ENCODE measurements around the gene TIRAP.
A peak's percentile ranks its signal among the peaks of the same experiment; 100 is the strongest.

TIRAP gene

DNA sequence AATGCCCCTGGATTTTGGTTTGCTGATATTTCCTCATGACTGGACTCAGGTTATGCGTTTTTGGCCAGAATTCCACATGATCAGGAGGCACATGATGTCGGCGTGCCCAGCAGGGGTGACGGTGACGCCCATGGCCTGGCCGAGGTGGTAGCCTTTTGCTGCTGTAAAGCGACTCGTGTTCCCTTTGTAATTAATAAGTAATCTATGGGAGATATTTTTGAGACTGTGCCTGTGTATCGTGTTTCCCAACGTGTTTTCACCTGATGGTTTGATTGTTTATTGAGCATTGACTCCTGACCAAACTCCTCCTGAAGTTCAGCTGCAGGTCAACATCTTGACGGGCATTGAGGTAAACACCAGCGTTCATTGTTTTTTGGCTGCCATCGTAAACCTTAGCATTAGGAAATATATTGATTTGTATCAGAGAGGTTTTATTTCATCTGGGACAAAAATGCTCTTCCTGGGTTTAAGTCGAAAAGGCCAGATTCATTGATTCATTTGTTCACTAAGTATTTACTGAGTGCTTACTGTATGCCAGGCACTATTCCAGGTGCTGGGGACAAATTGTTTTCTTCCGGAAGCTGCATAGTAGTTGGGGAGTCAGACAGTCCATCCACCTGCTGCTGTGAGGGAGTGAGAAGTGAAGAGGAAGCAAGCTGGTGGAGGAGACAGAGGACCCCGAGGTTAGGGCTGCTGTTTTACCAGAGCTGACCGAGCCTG is 44.5 kb downstream of the TIRAP start:
- no peak for DNase-seq

DNA sequence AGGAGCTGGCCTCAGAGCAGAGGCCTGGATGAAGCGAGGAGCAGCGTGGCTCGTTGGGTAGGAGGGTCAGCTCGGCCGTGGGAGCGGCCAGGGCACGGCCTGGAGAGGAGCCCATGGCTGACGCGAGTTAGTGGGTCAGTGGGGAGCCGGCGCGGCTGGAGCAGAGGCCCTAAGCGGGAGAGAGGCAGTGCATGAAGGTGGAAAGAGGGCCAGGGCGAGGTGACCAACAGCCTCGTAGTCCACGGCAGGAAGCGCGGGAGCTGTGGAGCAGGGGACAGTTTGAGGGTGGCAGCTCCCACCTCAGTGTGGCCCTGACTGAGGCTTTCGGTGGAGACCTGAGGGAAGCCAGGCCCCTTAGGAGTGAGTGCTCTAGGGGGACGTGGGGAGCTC is 45.1 kb downstream of the TIRAP start:
- no peak for DNase-seq

DNA sequence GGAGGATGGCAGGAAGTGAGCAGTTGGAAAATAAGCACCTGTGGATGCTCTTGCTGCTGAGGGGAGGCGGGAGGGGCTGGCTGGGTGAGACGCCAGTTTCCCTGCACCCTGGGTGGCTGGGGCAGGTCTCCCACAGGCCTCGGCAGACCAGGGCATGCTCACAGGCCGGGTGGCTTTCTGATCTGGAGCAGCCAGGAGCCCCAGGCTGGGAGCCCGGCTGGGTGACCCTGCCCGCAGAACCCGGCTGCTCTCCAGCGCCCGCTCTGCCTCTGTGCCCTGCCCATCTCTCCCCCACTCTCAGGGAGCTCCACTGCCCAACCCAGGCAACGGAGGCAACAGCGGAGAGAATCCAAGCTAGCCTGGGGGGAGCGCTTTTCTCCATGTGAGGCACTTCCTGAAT is 45.6 kb downstream of the TIRAP start:
- no peak for DNase-seq

DNA sequence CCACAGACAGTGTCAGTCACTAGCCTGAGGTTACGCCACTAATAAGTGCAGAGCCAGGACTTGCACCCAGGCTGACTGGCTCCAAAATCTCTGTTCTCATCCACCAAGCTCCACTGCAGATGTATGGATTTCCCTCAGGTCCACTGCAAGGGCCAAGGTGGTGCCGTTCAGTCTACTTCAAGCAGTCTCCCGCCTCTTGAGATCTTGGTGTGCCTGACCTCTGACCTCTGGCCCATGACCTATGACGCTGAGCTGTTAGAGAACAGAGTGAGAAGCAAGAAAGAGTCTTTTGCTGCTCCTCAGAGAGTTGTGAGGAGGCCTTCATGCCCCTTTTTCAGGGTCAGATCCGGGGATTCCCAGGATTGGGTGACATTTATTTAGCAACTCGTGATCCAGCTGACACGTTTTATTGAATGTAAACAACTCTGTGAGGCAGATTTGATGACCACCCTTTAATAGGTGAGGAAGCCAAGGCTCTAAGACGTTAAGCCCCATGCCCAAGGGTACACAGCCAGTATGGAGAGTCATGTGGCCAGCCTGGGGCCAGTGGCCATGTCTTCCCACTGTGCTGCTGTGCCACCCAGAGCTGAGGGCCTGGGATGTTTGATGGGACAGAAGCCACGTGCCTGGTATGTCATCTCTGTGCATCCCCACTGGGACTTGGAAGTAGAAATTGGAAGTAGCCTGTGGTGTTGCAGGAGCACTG is 46.2 kb downstream of the TIRAP start:
- DNase-seq, result no peak

DNA sequence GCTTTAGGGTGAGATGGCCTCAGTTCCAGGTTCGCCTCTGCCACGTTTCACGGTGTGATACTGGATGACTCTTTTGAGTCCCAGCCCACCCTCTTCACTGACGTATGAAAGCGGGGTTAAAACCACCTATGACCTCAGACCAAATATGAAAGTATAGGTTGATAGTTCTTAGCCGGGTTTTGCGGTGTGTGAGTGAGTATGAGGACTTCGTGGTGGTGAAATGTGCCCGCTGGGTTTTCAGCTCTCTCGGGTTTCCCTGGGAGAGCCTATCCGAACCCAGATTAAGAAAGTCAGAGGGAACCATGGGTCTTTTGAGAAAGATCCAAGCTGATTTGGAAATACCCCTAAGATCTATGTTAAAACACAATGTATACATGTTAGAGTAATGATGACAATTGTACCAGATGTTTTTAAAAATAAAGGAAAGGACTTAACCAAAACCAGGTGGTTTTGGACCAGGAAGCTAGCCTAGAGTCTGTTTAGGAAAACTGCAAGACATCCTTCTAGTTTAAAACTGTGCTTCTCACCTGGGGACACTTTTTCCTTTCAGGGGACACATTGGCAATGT is 46.8 kb downstream of the TIRAP start:
- no peak for DNase-seq

DNA sequence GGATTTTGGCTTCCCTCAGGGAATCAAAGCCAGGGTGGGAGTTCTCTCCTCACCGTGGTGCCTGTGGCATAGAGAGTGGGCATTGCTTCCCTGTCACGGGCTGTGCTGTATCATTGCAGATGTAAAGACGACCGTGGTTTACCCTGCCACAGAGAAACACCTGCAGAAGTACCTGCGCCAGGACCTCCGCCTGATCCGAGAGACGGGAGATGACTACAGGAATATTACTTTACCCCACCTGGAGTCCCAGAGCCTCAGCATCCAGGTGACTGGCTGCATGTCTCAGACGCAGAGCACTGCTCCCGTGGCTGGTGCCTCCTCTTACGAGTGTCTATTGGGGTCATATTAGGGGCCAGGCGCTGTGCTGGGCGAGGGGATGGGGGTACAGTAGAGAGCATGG is 48.4 kb downstream of the TIRAP start:
- DNase-seq, result no peak

DNA sequence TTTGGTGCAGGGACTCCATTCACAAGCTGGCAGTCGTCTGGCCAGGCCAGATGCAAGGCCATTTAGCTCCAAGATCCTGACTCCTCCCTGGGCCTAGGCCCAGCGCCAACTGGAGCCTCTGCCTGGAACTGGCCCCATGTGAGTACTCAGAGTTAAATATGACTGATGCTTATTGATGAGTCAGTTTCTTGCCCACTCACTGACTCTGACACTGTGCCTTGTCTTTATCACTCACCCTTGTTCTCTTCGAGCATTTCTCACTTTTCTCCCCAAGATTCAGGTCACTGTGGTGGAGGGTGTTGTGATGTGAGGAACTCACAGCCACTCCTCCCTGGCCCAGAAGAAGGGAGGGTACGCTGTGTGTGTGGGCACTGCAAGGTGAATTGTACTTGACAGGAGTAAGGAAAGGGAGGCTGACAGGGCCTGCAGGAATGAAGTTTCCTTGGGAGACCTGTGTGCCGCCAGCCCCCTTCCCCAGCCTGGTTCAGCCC is 49.4 kb downstream of the TIRAP start:
- peak; percentile 92 for DNase-seq

DNA sequence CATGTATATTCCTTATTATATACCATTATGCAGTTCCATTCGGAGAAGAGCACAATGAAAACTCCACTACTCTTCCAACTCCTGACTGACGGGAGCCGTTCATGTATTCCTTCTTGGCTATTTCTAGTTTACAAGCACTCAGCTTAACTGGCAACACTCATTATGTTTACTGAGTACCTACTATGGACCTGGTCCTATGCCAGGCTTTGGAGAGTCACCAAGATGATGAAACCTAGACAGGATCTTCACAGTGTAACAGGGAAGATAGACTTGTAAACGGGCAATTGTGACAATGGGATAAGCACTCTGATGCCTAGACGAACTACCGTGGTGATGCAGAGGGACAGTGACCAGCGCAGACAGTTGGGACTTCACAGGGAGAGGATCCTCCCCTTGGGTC is 50.2 kb downstream of the TIRAP start:
- no peak for DNase-seq

DNA sequence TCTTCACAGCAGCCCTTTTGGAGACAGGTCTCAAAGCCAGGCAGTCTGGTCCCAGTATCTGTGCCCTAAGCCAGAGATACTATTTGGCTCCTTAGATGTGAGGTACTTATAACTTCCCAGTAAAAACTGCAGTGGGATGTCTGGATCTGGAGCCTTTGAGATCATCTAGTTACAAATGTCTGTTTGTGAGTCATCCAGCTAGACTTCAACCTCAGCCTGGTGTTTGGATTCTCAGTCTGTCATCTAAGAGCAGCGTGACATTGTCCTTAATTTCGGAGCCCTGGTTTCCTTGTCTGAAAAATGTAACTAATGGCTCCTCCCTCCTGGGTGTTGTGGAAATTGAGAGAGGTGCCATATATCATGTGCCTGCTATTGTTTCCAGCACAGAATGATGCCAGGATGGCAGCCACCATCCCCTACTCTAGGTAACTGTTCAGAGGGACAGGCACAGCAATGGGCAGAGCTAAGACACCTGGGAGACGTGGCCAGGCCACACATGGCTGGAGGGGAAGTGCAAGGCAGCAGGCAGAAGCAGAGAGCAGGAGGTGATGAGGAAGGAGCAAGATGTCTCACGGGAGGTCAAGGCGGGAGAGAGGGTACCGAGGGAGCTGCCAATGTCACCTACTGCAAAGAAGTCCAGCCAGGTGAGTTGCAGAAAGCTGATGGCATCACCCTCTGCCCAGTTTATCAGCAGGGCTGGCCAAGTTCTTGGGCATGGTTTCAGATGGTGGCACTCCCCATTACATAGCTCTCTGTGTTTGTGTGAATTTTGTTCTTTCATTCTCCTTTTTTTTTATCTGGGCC is 52.0 kb downstream of the TIRAP start:
- DNase-seq, result peak; percentile 63

DNA sequence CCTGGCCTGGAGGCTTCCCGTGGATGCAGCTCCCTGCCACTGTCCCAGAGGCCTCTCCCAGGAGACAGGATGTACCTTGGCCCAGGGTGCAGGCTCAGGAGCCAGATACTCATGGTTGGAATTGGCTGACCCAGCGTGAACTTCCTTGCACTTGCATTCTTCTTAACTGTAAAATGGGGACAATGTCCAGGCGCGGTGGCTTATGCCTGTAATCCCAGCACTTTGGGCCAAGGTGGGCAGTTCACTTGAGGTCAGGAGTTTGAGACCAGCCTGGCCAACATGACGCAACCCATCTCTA is 52.5 kb downstream of the TIRAP start:
- DNase-seq, result no peak

DNA sequence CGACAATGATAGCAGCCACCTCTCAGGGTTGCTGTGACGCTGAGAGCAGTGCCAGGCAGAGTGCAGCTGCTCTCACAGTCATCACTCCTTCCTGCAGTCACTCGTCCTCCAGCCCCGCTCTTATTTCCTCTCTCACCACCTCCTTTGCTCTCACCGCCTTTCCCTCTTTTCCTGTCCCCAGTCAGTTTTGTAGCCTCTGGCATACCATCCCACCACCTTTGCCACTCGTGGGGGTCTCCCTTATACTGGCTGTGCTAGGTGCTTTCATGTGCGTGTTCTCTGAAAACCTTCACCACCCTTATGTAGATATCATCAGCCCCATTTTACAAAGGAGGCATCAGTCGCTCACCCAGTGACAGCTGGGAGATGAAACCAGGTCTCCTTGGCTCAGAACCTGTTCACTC is 53.2 kb downstream of the TIRAP start:
- DNase-seq, result no peak

DNA sequence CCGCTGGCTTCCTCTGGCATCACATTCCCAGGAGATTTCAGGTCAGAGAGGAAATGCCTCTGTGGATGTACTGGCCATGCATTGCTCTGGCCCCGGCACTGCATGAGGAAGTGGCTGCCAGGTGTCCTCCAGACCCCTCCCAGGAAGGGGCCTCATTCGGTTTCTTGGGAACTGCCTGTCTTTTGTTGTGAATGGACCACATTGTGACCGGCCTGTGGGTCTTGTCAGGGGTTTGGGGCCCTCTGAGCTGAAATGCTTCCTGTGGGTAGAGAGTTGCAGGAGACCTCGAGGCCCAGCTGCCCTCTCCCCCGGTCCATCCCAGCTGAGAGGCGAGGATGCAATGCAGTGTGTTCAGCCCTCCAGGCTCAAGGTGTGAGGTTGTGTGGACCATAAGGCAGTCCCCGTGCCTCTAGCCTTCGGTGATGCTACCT is 53.8 kb downstream of the TIRAP start:
- no peak for DNase-seq

DNA sequence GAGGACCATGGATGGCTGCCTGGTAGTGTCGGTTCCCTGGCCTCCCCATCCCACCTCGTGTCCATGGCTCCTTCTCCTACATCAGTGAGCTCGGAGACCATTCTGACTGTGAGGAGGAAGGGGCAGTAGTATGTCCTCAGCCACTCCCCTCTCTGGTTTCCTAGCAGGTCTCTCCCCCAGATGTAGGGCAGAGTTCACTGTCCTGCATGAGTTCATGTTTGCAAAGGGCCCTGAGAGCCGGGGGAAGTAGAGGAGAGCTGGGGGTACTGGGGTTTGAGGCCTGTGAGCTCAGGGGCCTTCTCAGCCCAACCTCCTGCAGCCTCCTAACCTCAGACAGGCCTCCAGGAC is 54.2 kb downstream of the TIRAP start:
- no peak for DNase-seq

DNA sequence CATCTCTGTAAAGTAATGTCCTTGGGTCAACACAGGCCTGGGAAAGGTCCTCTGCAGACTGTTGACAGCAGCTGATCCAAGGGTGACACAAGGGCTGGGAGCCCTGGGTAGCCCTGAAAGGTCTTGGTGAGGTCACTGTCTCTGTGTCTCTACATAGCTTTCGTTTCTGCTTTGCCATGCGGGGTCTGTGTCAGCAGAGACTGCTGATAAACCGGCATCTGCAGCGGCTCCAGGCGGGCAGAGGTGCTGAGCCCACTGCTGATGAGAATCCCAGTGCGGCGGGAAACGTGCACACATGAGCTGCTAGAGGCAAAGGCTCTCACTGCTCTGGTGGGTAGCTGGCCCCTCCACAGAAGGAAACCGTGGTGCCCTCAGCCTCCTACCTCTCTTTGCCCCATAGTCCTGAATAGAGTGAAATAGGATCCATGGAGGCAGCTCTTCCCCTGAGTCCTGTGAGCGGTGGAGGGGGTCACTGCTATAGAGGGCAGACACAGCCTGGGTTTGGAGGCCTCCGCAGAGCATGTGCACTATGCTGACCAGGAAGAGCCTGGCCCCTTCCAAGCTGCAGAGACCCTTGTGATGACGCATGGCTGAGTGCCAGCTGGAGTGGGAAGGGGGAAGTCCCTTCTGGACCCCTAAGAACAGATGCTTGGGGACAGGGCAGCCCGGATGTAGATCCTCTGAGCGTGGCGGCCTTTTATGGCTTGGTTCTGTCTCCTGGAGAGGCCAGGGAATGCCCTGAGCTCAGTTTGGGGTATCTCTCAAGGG is 54.8 kb downstream of the TIRAP start:
- DNase-seq, result no peak

DNA sequence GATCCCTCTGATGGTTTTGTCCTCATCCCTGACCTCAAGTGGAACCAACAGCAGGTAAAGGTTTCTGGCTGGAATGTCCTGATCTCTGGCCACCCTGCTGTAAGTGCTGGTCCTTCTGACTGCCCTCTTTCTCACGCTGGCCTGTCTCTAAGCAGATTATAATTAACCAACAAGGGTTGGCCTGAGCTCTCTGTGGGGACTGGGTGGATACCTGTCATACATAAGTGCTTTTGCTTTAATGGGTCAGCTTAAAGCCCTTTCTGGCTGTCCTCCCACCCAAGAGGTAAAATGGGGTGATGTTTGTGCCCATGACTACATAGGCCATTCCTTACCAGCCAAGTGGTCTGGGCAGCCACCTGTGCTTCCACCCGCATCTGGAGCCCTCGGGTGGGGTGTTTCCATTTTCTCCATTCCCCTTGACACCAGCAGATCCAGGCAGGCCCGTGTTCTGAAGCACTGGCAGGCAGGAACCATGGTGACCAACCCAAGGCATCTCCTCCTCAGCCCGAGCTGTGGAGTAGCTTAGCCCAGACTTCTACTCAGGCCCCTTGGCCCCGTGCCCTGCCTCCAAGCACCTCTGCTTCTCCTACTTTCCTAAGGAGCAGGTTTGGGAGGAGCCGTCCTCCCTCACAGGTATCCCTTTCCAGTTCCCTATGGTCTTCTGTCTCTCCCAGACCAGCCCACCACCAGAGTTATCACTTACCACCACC is 55.6 kb downstream of the TIRAP start:
- DNase-seq, result no peak

DNA sequence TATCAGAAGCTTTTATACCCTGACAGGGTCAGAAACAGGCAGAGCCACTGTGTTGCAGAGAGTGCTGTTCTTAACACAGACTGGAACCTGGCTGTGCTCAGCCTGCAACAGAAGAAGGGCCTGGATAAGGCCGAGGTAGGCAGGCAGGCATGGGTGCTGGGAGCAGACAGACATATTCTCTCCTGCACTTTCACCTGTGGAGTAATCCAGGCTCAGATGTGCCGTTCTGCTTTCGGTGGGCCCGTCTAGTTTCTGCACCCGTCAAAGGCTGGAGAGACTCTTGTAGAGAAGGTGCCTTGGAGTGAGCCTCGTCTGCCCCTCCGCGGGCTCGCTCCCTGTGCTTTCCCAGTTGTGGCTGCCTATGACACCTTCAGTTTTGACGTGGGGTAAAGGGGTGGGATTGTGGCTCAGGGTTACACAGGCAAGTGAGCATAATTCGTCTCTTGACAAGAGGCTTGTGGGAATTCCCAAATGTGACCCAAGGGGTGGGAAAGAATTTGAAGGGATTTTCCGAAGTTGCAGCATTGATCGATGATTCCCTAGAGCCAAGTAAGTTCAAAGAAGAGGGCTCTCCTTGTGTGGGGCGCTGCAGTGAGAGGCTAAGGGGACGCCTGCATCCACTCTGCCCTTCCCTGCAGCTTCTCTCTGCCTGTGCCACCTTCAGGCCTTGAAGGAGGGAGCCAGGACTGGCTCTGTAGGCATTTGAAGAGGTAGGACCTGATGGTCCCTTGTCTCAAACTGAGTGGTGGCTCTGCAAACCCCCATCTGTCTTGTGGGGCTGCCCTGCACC is 56.4 kb downstream of the TIRAP start:
- peak; percentile 42 for DNase-seq

DNA sequence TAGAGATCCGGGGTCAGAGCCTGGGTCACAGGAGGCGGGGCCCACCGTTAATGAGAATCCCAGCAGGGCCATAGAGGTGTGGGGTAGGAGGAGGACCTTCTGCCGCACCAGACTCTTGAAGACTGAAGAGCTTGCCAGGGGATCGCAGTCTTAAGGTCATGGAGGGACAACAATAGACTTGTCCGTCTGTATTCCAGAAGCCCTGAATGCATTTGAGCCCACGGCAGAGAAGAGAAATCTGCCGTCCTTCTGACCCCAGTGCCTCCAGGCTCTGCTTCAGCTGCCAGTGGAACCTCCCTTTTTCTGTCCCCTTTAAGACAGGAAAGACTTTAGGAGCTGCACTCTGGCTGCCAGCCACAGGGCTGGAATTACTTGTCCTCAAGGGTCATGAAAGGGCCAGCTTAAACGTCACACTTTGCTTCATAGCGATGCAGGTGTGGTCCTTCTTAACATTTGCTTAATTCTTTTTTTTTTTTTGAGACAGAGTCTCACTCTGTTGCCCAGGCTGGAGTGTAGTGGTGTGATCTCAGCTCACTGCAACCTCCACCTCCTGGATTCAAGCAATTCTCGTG is 57.1 kb downstream of the TIRAP start:
- DNase-seq, result no peak

DNA sequence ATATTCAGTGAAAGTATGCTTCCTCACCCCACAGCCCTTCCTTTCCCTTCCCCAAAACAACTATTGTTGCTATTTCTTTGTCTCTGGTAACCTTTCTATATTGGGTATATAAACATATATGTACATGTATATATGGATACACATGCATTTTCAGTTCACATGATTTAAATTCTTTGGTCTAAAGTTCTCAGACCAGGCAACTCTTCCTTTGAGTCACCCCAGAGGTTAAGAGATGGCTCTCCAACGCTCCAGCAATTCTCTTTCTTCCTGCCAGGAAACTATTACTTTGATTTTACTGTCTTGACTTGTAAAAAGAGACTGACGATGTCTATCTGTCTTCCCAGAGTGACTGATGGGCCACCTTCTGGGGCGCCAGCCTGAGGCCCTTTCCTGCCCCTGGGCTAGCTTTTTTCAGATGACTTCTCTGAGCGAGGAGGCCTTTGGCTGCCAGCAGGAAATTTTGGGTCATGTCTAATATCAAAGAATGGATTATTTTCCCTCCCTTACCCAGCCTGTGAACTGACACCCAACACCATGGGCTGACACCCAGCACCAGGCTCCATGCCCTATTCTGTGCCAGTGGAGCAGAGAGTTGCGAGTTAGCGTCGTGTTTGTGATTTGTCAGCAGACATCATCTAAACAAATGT is 58.2 kb downstream of the TIRAP start:
- no peak for DNase-seq

DNA sequence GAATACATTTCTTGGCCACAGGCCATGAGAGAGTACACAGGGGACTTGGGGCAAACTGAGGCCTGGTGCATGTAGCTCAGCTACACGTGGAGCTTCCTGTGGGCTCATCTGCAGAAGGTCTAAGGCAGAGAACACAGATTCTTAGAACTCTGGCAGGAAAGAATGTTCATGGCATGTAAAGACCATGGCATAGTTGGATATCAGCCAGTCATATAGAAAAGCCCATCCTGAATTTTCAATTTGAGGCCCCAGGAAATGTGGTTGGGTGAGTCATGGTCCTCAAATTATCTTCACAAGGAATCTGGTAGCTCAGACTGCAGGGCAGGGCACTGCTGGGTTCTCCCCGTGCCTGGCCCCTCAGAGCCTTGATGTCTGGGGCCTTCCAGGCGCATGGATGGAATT is 58.9 kb downstream of the TIRAP start:
- peak; percentile 97 for DNase-seq

DNA sequence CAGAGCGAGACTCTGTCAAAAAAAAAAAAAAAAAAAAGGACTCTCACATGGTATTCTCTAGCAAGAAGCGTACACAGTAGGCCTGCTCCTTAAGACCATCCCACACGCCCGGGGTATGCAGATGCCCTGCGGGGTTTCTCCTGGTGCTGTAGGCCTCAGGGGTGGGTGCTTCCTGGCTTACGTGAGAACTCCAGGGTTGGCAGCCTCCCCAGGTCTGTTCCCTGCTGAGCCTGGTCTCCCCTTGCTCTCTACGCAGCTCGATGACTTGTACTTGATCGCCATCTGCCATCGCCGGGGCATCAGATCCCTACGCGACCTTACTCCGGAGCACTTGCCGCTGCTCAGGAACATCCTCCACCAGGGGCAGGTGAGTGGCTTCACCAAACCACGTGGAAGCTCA is 60.2 kb downstream of the TIRAP start:
- DNase-seq, result no peak

Data from EL (cell line).